ENCODE results near the gene TBX2. TPM values are rescaled to one million over a fixed set of nuclear protein-coding genes. Genes with fewer than 3 reads are reported as not detected.

Gene TBX2
- total and polyA plus RNA-seq, 2 of the 13 experiments (the other 11 are each of a cell fraction or from before 2014, with no cell fraction given): 2.8 to 15.3 TPM

GRCh38 chr17:61416540-61417363 is 17.1 kb downstream of the TBX2 start (continued):
- TF ChIP-seq ZNF879 (CRISPR knock-in tag; IDR thresholded peaks at IDR 0.05): no peak
- peak; percentile 37; the same call in 1 of the 2 replicates for TF ChIP-seq ZNF281 (CRISPR knock-in tag; IDR thresholded peaks at IDR 0.05; ENCODE audit: borderline replicate concordance)
- peak; percentile 92; the same call in 1 of the 2 replicates for TF ChIP-seq ZNF580 (CRISPR knock-in tag; IDR thresholded peaks at IDR 0.05; ENCODE audit: borderline replicate concordance, low read depth)
- no peak for TF ChIP-seq ZNF546 (CRISPR knock-in tag; conservative IDR thresholded peaks at IDR 0.05)
- TF ChIP-seq SKIL (CRISPR knock-in tag; IDR thresholded peaks at IDR 0.05; ENCODE audit: borderline replicate concordance): no peak
- no peak for TF ChIP-seq FOXO4 (CRISPR knock-in tag; conservative IDR thresholded peaks at IDR 0.05)
- peak; percentile 94; the same call in 1 of the 2 replicates for TF ChIP-seq PCBP1 (IDR thresholded peaks at IDR 0.05; ENCODE audit: borderline replicate concordance, low read depth, low read length)
- peak; percentile 13 for TF ChIP-seq ZEB1 (IDR thresholded peaks at IDR 0.05; ENCODE audit: insufficient replicate concordance, low read depth)
- no peak for TF ChIP-seq TOE1 (CRISPR knock-in tag; IDR thresholded peaks at IDR 0.05)
- no peak for TF ChIP-seq ZNF101 (CRISPR knock-in tag; IDR thresholded peaks at IDR 0.05; ENCODE audit: borderline replicate concordance, low read depth)
- no peak for TF ChIP-seq TEF (CRISPR knock-in tag; IDR thresholded peaks at IDR 0.05)
- no peak; the same call in 1 of the 2 replicates for TF ChIP-seq CEBPG (CRISPR knock-in tag; IDR thresholded peaks at IDR 0.05)
- TF ChIP-seq ZNF326 (CRISPR knock-in tag; IDR thresholded peaks at IDR 0.05; ENCODE audit: borderline replicate concordance): no peak
- TF ChIP-seq MED8 (CRISPR knock-in tag; IDR thresholded peaks at IDR 0.05; ENCODE audit: insufficient replicate concordance): peak; percentile 54
- TF ChIP-seq ARNT2 (CRISPR knock-in tag; IDR thresholded peaks at IDR 0.05; ENCODE audit: low read depth): peak; percentile 53; the same call in 1 of the 2 replicates
- no peak for TF ChIP-seq ZNF343 (CRISPR knock-in tag; IDR thresholded peaks at IDR 0.05)
- TF ChIP-seq CENPT (CRISPR knock-in tag; IDR thresholded peaks at IDR 0.05; ENCODE audit: low read depth): no peak
- no peak for TF ChIP-seq BCL3 (CRISPR knock-in tag; IDR thresholded peaks at IDR 0.05)
- no peak for TF ChIP-seq SRSF4 (IDR thresholded peaks at IDR 0.05; ENCODE audit: low read depth, low read length, poor library complexity, severe bottlenecking)
- no peak for TF ChIP-seq ZKSCAN1 (IDR thresholded peaks at IDR 0.05; ENCODE audit: low read length)
